A673 (cell line): ENCODE results near the gene LRP8. TPM values are rescaled to one million over a fixed set of nuclear protein-coding genes. Genes with fewer than 3 reads are reported as not detected.

Experiments
- BruUV-seq: library from RNA; stranded (reverse); fragments of 400-500 nt; replicated peaks from 2 replicates; lab custom pipeline; 2021; lab: Mats Ljungman, UMichigan
- CTCF ChIA-PET: fragments of 300-600 bp; sonication (Branson Sonifier 250); formaldehyde crosslinking; loops from one replicate; lab custom pipeline; 2022; ENCODE audit warnings: antibody characterized with exemption; lab: Charles Lee
- POLR2A ChIA-PET: fragments of 300-600 bp; sonication (Branson Sonifier 250); formaldehyde crosslinking; loops from one replicate; lab custom pipeline; 2022; ENCODE audit warnings: antibody characterized with exemption; ENCODE audit not compliant: low non-redundant PET; lab: Charles Lee
- DNase-seq: peaks from one replicate; pipeline ENCODE4 v3.0.0-alpha.2; 2015; ENCODE audit warnings: low spot score
- H3K27ac ChIP-seq: fragments of 200-600 bp; sonication (generic); 2 replicates; pipeline ENCODE4 v1.5.1; 2016; ENCODE audit warnings: mixed run types, low read depth, mild to moderate bottlenecking, mixed read lengths, antibody characterized with exemption, low read length; ENCODE audit not compliant: poor library complexity, severe bottlenecking
- H3K27me3 ChIP-seq: fragments of 200-600 bp; sonication (generic); replicated peaks from 2 replicates; pipeline ENCODE4 v1.6.1; 2017; ENCODE audit warnings: mixed run types, low read depth, mild to moderate bottlenecking, mixed read lengths, antibody characterized with exemption, low read length; ENCODE audit not compliant: insufficient read depth, poor library complexity
- H3K36me3 ChIP-seq: fragments of 200-600 bp; sonication (generic); 2 replicates; pipeline ENCODE4 v1.6.1; 2016; ENCODE audit warnings: mixed run types, mild to moderate bottlenecking, mixed read lengths, antibody characterized with exemption, low read length; ENCODE audit not compliant: insufficient read depth, poor library complexity, severe bottlenecking
- H3K4me1 ChIP-seq: fragments of 200-600 bp; sonication (generic); 2 replicates; pipeline ENCODE4 v1.6.1; 2017; ENCODE audit warnings: mixed run types, mild to moderate bottlenecking, mixed read lengths, antibody characterized with exemption, low read length; ENCODE audit not compliant: insufficient read depth, poor library complexity, severe bottlenecking
- H3K4me3 ChIP-seq: fragments of 200-600 bp; sonication (generic); 2 replicates; pipeline ENCODE4 v1.5.1; 2016; ENCODE audit warnings: low read depth, mixed run types, mild to moderate bottlenecking, mixed read lengths, low read length; ENCODE audit not compliant: poor library complexity, severe bottlenecking
- H3K9me3 ChIP-seq: fragments of 200-600 bp; sonication (generic); 2 replicates; pipeline ENCODE4 v1.6.1; 2016; ENCODE audit warnings: mixed run types, low read depth, mild to moderate bottlenecking, mixed read lengths, antibody characterized with exemption, low read length; ENCODE audit not compliant: poor library complexity, severe bottlenecking
- CTCF ChIP-seq: fragments of 300-800, 200-600 bp; sonication (generic); conservative IDR thresholded peaks from 2 replicates; pipeline ENCODE4 v1.5.1; 2017; ENCODE audit warnings: low read depth, mild to moderate bottlenecking, antibody characterized with exemption, low read length, moderate library complexity, mixed read lengths
- EZH2 ChIP-seq: fragments of 200-600 bp; sonication (generic); IDR thresholded peaks from 2 replicates; pipeline ENCODE4 v1.6.1; 2017; ENCODE audit warnings: borderline replicate concordance, low read depth, mild to moderate bottlenecking, mixed read lengths, antibody characterized with exemption, low read length; ENCODE audit not compliant: poor library complexity, severe bottlenecking
- intact Hi-C: fragments of 100-400 bp; cut with micrococcal nuclease; formaldehyde crosslinking; loops from one replicate; pipeline ENCODE4 v1.10.0; 2022; ENCODE audit not compliant: unreplicated experiment
- total RNA-seq: library from RNA; stranded (reverse); gene quantifications from 2 replicates; pipeline ENCODE4 v1.2.3, GENCODE V29; 2021

LRP8 gene
- total RNA-seq, 1 experiment from 2014 or later = 24.7 TPM

- POLR2A ChIA-PET = no interaction called here
Measured at GRCh38 chr1:53376041-53376461, 48.2 kb upstream of the LRP8 start.

DNA sequence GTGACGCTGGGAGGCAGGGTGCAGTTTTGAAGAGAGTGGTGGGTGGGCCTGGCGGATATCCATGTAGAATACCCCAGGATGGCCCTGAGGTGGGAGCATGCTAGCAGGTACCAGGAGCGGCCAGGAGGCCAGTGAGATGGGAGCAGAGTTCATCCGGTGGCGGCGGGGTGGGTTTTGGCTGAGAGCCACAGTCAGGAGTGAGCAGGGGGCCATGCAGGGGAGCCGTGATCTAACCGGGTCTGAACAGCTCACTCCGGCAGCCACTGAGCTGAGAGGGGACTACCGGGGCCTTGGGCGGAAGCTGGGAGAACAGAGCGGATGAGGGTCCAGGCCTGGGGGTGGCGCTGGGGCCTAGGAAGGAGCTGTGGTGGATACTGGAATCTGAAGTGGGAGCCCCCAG, 47.6 kb upstream of the LRP8 start:
- no peak overlapping the region for H3K27ac ChIP-seq
- no peaks in the 10 kb centered on the region for H3K36me3 ChIP-seq
- H3K4me3 ChIP-seq = no peak overlapping the region
- ChIA-PET CTCF (interaction anchor here (0.7 kb wide), 1 partner anchor 22 kb away, joined by 14 read pairs; no protein-coding TSS in a partner anchor), POLR2A (no interaction called here)
- no peaks in the 10 kb centered on the region for H3K9me3 ChIP-seq
- intact Hi-C loops = no loop called here
- BruUV-seq = no TSS peak
- no peak for TF ChIP-seq EZH2
- TF ChIP-seq CTCF = no peak
- H3K27me3 ChIP-seq = no peaks in the 10 kb centered on the region
- no peaks in the 10 kb centered on the region for H3K4me1 ChIP-seq
- no peak for DNase-seq

More at GRCh38 chr1:53376041-53376461, 48.2 kb upstream of the LRP8 start:
- no peak for TF ChIP-seq CTCF
- TF ChIP-seq EZH2 = no peak
- no peak overlapping the region for H3K27ac ChIP-seq
- H3K36me3 ChIP-seq = no peaks in the 10 kb centered on the region
- no peaks in the 10 kb centered on the region for H3K27me3 ChIP-seq
- no peak for DNase-seq
- H3K4me3 ChIP-seq = no peak overlapping the region
- intact Hi-C loops = no loop called here
- BruUV-seq = no TSS peak
- no peaks in the 10 kb centered on the region for H3K9me3 ChIP-seq
- no peaks in the 10 kb centered on the region for H3K4me1 ChIP-seq
- CTCF ChIA-PET = interaction anchor here (0.7 kb wide), 1 partner anchor 22 kb away, joined by 14 read pairs; no protein-coding TSS in a partner anchor

- Histone ChIP-seq H3K4me1 (no peaks in the 10 kb centered on the region), H3K27ac (no peak overlapping the region), H3K27me3 (no peaks in the 10 kb centered on the region), H3K4me3 (no peak overlapping the region), H3K9me3 (no peaks in the 10 kb centered on the region), H3K36me3 (no peaks in the 10 kb centered on the region)
- CTCF ChIA-PET = no interaction called here
- no peak for TF ChIP-seq CTCF
- no peak for TF ChIP-seq EZH2
- intact Hi-C loops = no loop called here
- POLR2A ChIA-PET = no interaction called here
- BruUV-seq = no TSS peak
- no peak for DNase-seq
Measured at GRCh38 chr1:53373246-53373645, 45.4 kb upstream of the LRP8 start.
